ENCODE results near the gene NCR3LG1. TPM values are rescaled to one million over a fixed set of nuclear protein-coding genes. Genes with fewer than 3 reads are reported as not detected.

Gene NCR3LG1
- total and polyA plus RNA-seq, 2 of the 8 experiments (the other 6 are each of a cell fraction or from before 2014, with no cell fraction given) = 0.68 to 1.9 TPM

GRCh38 chr11:17405232-17406005, 53.8 kb downstream of the NCR3LG1 start:
- no peak overlapping the region for H4K91ac ChIP-seq (replicated peaks; ENCODE audit: insufficient read length, low read length)
- no peak overlapping the region for H3K27ac ChIP-seq (ENCODE audit: low read depth, low read length)
- WGBS, 2 experiments (ENCODE audit: extremely low coverage in 1 of 2, insufficient coverage in 1 of 2, insufficient read length in 1 of 2, insufficient replicate concordance in 2 of 2, low coverage in 1 of 2, low lambda C conversion rate in 2 of 2, missing lambda C conversion rate in 1 of 2) = 66% methylated on average over 15 of the region's 15 CpGs; no CpG with 5 or more reads in 1 of the 2 experiments
- no peaks in the 10 kb centered on the region for H3K36me3 ChIP-seq (ENCODE audit: control insufficient read depth in 2 of 4, insufficient read depth in 4 of 4, low read length in 3 of 4)
- H2BK12ac ChIP-seq (ENCODE audit: low read depth, low read length) = no peak overlapping the region
- no peaks in the 10 kb centered on the region for H3K23me2 ChIP-seq (ENCODE audit: low read depth, low read length)
- H3K4ac ChIP-seq (replicated peaks; ENCODE audit: insufficient read length, low read depth, low read length) = no peak overlapping the region
- no peaks in the 10 kb centered on the region for H3K27me3 ChIP-seq (replicated peaks in 1 of 4; ENCODE audit: control insufficient read depth in 3 of 4, extremely low read depth in 1 of 4, insufficient read depth in 3 of 4, low read length in 3 of 4)
- H2BK15ac ChIP-seq (ENCODE audit: low read length) = no peak overlapping the region
- FAIRE-seq = no peak
- H4K5ac ChIP-seq (ENCODE audit: insufficient read length, low read depth, low read length) = no peak overlapping the region
- H3K9me3 ChIP-seq (ENCODE audit: insufficient read depth in 2 of 2, low read depth in 1 of 2, low read length in 1 of 2) = no peaks in the 10 kb centered on the region
- H3K18ac ChIP-seq (ENCODE audit: extremely low read depth, low read length) = no peak overlapping the region; the same call in 1 of the 2 replicates
- no peak overlapping the region for H2BK120ac ChIP-seq (replicated peaks; ENCODE audit: low read depth, low read length)
- H2BK5ac ChIP-seq (ENCODE audit: low read depth, low read length) = no peak overlapping the region
- no peak overlapping the region for H3K4me3 ChIP-seq (ENCODE audit: extremely low read depth in 1 of 4, insufficient read depth in 2 of 4, low read depth in 3 of 4, low read length in 4 of 4)
- peak in 1 of 2 experiments; percentile 55 for DNase-seq (ENCODE audit: low read depth in 1 of 2, low spot score in 2 of 2)
- no peak overlapping the region for H3K56ac ChIP-seq (replicated peaks; ENCODE audit: insufficient read length, low read depth, low read length)
- no peaks in the 10 kb centered on the region for H3K4me1 ChIP-seq (replicated peaks in 1 of 4; ENCODE audit: control insufficient read depth in 3 of 4, insufficient read depth in 4 of 4, low read length in 3 of 4)
- H3K79me2 ChIP-seq (ENCODE audit: control insufficient read depth in 1 of 2, insufficient read depth in 2 of 2, low read length in 2 of 2) = no peaks in the 10 kb centered on the region
- no peak overlapping the region for H3K23ac ChIP-seq (ENCODE audit: insufficient read length)
- no peak overlapping the region for H3K14ac ChIP-seq (ENCODE audit: insufficient read length)
- H3K4me2 ChIP-seq (ENCODE audit: insufficient read depth in 1 of 2, low read depth in 2 of 2, low read length in 2 of 2) = no peak overlapping the region
- POLR2A ChIA-PET (ENCODE audit: partially characterized antibody) = interaction anchor here (0.9 to 1.4 kb wide), 3 partner anchors 13 to 59 kb away, joined by 3 read pairs; no protein-coding TSS in a partner anchor
- no peak overlapping the region; the same call in 1 of the 2 replicates for H4K8ac ChIP-seq (ENCODE audit: extremely low read depth, insufficient read depth, low read length)
- no peaks in the 10 kb centered on the region for H3K79me1 ChIP-seq (ENCODE audit: low read depth, low read length)
- H2BK20ac ChIP-seq (ENCODE audit: low read length) = no peak overlapping the region
- CTCF ChIA-PET (ENCODE audit: partially characterized antibody) = interaction anchor here (0.8 to 38.8 kb wide), 16 partner anchors 8 to 107 kb away, joined by 3 to 1414 read pairs (median 5); partner anchors contain the start of gene KCNJ11
- H3K9ac ChIP-seq (replicated peaks in 1 of 4; ENCODE audit: extremely low read depth in 1 of 4, low read depth in 3 of 4, low read length in 3 of 4) = no peak overlapping the region
- no peak overlapping the region for H2AK5ac ChIP-seq (ENCODE audit: low read depth, low read length)
- 0 out of 2 replicates have a peak overlapping the region, but pooled peaks have one; percentile 3 for H2AFZ ChIP-seq (ENCODE audit: low read length)
- no peaks in the 10 kb centered on the region for H4K20me1 ChIP-seq (replicated peaks in 1 of 2; ENCODE audit: control insufficient read depth in 1 of 2, insufficient read depth in 2 of 2, low read length in 2 of 2)
- TF ChIP-seq, protein P1, sequence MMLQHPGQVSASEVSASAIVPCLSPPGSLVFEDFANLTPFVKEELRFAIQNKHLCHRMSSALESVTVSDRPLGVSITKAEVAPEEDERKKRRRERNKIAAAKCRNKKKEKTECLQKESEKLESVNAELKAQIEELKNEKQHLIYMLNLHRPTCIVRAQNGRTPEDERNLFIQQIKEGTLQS (IDR thresholded peaks at IDR 0.05; ENCODE audit: insufficient read depth, low read depth, low read length) = no peak
- TF ChIP-seq EGR1 (IDR thresholded peaks at IDR 0.05; ENCODE audit: borderline replicate concordance, low read depth, low read length) (no peak), E2F6 (IDR thresholded peaks at IDR 0.05) (no peak), BRCA1 (IDR thresholded peaks at IDR 0.05; ENCODE audit: low read depth, low read length) (no peak), SP1 (IDR thresholded peaks at IDR 0.05; ENCODE audit: low read depth, low read length) (no peak), MAFK (IDR thresholded peaks at IDR 0.05; ENCODE audit: low read depth, low read length) (peak; percentile 53; the same call in 1 of the 2 replicates), SP2 (IDR thresholded peaks at IDR 0.05; ENCODE audit: low read length) (no peak), SRF (IDR thresholded peaks at IDR 0.05; ENCODE audit: low read depth, low read length) (no peak), POU5F1 (IDR thresholded peaks at IDR 0.05; ENCODE audit: low read depth, low read length) (no peak)
- TF ChIP-seq, protein P2, sequence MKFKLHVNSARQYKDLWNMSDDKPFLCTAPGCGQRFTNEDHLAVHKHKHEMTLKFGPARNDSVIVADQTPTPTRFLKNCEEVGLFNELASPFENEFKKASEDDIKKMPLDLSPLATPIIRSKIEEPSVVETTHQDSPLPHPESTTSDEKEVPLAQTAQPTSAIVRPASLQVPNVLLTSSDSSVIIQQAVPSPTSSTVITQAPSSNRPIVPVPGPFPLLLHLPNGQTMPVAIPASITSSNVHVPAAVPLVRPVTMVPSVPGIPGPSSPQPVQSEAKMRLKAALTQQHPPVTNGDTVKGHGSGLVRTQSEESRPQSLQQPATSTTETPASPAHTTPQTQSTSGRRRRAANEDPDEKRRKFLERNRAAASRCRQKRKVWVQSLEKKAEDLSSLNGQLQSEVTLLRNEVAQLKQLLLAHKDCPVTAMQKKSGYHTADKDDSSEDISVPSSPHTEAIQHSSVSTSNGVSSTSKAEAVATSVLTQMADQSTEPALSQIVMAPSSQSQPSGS (IDR thresholded peaks at IDR 0.05; ENCODE audit: low read length) = no peak

Measured in H1 (cell line).